Lower leg skin (tissue), 4 donors: Measurements from ENCODE around the gene TP73. TPM values are rescaled to one million over a fixed set of nuclear protein-coding genes. Genes with fewer than 3 reads are reported as not detected.

Source experiments
- DNase-seq, 2 donors: peaks; one replicate each; pipeline ENCODE4 v3.0.0-alpha.2; 2019; ENCODE audit warnings: low spot score in 2 of 2
- H3K4me3 ChIP-seq: fragments of 200-600 bp; sonication (generic); 2 replicates; pipeline ENCODE4 v1.5.1; 2017; ENCODE audit warnings: mild to moderate bottlenecking, low read depth; ENCODE audit not compliant: poor library complexity, severe bottlenecking
- POLR2A ChIP-seq, 2 donors: fragments of 450-650 bp; IDR thresholded peaks; one replicate each; pipeline ENCODE4 v1.6.1; 2016 to 2017; ENCODE audit warnings: antibody characterized with exemption in 2 of 2, mild to moderate bottlenecking in 1 of 2, moderate library complexity in 1 of 2
- WGBS, 2 donors: methylation state at CpG; one replicate each; pipeline ENCODE4 v1.1.5; 2018; 5-methylcytosine and 5-hydroxymethylcytosine counted together
- intact Hi-C: fragments of 100-400 bp; cut with DNase I; formaldehyde crosslinking; loops from one replicate; pipeline ENCODE4 v1.15.0; 2023; ENCODE audit warnings: low total_unique reads
- total RNA-seq, 4 donors: library from RNA; depleted of rRNA; stranded (reverse); fragments of >200 nt; gene quantifications; one replicate each; pipeline ENCODE4 v1.1.0, GENCODE V29; 2016
- TF ChIP-seq, protein P1 (sequence below), 3 donors: fragments of 450-650 bp; IDR thresholded peaks; one replicate each; pipeline ENCODE4 v1.5.1; 2016; ENCODE audit warnings: antibody characterized with exemption in 3 of 3, mild to moderate bottlenecking in 3 of 3, moderate library complexity in 2 of 3

The TP73 gene
- total RNA-seq, 4 donors from 2014 or later, result 5.8 to 23.6 (median 11.0) TPM

DNA sequence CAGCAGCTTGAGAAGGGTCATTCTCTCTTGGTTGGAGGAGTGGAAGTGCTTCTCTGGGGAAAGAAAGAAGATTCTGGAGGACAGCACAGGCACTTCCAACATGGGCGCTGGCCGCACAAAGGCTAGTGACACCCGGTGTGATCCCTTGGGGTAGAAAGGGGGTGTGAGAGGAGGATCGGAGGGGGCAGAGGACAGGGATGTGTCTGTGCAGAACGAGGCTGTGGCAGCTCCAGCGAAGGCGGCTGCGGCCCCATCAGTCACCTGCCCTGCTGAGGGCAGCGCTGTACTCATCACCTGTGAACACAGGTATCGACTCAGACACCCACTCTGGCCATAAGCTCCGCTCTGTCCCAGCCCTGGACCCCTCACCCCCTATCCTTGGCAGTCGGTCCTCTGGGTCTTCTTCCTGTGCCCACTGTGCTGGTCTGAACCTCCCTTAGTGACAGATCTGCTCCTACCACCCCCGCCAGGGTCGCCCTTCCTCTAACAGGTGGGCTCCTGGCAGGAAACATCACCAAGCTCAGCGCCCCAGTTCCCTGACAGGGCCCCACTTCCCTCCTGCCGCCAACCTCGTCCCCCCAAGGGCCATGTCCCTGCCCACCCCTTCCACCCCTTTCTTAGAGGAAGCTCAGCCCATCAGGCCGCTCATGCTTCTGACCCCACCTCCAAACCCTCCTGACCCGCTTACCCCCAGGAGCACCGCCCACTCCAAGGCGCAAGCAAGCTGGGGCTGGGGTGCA, 20.1 kb downstream of the TP73 start:
- intact Hi-C loops, result no loop called here
- 84 to 85% methylated on average over 21 of the region's 21 CpGs for WGBS, 2 donors
- no peak for TF ChIP-seq POLR2A (IDR thresholded peaks at IDR 0.05)
- TF ChIP-seq, protein P1, sequence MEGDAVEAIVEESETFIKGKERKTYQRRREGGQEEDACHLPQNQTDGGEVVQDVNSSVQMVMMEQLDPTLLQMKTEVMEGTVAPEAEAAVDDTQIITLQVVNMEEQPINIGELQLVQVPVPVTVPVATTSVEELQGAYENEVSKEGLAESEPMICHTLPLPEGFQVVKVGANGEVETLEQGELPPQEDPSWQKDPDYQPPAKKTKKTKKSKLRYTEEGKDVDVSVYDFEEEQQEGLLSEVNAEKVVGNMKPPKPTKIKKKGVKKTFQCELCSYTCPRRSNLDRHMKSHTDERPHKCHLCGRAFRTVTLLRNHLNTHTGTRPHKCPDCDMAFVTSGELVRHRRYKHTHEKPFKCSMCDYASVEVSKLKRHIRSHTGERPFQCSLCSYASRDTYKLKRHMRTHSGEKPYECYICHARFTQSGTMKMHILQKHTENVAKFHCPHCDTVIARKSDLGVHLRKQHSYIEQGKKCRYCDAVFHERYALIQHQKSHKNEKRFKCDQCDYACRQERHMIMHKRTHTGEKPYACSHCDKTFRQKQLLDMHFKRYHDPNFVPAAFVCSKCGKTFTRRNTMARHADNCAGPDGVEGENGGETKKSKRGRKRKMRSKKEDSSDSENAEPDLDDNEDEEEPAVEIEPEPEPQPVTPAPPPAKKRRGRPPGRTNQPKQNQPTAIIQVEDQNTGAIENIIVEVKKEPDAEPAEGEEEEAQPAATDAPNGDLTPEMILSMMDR (IDR thresholded peaks at IDR 0.05), result no peak
- H3K4me3 ChIP-seq, result no peak overlapping the region
- DNase-seq, result peak in 1 of 2 donors; percentile 79

DNA sequence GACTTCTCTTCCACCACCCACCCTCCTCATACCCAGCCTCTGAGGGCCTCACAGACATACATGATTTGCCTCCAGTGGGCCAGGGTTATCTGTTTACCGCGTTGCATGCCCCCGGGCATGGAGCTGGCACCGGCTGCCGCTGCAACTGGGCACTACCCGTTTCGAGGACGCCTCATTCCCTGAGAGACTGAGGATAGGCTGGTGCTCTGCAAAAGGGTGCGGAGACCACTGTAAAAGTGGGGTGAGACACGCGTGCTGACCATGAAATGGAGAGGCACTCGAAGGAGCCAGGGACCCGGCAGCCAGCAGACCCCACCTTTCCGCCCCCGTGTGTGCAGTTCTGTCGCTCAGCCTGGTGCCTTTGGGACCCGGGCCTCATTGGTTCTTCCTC, 20.6 kb downstream of the TP73 start:
- TF ChIP-seq, protein P1 (IDR thresholded peaks at IDR 0.05), result no peak
- TF ChIP-seq POLR2A (IDR thresholded peaks at IDR 0.05), result no peak
- intact Hi-C loops, result no loop called here
- no peak for DNase-seq
- 68% methylated on average over 17 of the region's 17 CpGs for WGBS, 2 donors
- no peak overlapping the region for H3K4me3 ChIP-seq

DNA sequence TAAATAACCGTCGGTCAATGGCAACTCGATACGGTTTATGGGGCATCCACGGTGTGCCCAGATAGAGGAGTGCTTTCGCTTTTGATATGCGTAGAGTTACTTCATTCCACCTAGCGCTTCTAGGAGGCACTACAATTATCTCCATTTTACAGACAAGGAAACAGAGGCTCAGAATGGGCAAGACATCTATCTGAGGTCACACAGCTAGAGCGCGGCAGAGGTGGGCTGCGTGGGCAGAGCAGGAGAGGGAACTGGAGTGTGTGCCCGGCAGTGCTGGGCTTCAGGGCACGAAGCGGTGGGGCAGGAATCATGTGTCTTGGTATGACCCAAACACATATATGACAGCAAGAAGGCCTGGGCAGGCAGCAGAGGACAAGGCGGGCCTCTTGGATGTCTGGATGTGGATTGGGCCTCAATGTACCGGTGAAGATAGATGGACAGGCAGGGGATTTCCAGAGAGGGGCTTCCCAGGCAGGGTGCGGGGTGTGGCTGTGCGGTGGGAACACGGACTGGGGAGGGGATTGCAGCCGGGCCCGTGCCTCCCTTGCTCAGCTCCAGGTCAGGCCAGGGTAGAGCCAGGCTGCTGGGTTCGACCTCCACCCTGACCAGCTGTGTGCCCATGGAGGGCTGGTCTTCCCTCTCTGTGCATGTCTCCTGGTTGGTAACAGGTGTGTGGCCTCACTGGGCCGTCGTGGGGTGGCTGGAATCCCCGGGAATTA, 21.2 kb downstream of the TP73 start:
- TF ChIP-seq, protein P1 (IDR thresholded peaks at IDR 0.05), result no peak
- TF ChIP-seq POLR2A (IDR thresholded peaks at IDR 0.05), result no peak
- 84 to 87% methylated on average over 25 of the region's 25 CpGs for WGBS, 2 donors
- intact Hi-C loops, result no loop called here
- H3K4me3 ChIP-seq, result no peak overlapping the region
- DNase-seq, result no peak

DNA sequence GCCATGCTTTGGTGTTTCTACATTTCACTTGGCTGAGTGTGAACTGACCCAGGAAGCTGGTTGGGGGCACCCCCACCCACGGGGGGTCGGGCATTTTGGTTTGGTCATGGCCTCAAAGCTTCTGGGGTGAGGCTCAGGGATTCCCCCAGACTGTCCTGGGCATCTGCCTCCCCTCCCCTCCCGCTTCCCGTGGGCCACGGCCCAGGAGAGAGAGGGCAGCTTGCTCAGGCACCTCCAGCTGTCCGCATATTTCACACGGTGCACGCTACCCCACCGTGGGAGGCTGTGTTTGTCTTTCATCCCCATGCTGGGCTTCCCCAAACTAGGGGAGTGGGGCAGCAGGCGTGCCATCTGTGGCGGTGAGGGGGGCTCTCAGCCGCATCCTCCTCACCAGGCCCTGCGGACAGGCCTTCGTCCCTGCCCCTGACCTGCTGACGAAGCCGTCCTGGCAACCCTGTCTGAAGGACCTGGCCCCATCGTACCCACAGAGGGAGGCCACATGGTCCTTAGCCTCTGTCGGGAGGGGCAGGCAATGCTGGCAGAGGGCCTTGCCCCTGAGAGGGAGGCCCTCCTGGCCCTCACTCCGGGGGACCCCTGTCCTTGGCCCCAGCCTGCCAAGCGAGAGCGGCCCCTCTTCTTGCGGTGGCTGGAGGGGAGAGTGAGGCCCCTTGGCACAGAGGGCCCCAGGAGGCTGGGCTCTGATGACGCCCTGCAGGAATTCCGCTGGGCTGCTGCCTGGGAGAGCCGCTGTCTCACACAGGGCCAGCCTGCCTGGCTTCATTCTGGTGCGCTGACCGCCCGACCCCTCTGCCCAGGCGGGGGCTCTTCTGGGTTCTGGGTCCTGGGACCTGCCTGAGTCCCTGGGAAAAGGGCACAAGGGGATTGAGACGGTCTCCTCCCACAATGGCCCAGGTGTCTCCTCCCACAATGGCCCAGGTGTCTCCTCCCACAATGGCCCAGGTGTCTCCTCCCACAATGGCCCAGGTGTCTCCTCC, 22.1 kb downstream of the TP73 start:
- no peak for TF ChIP-seq POLR2A (IDR thresholded peaks at IDR 0.05)
- TF ChIP-seq, protein P1 (IDR thresholded peaks at IDR 0.05), result no peak
- no peak overlapping the region for H3K4me3 ChIP-seq
- 58 to 62% methylated on average over 26 to 30 of the region's 30 CpGs for WGBS, 2 donors
- DNase-seq, result no peak
- intact Hi-C loops, result no loop called here

DNA sequence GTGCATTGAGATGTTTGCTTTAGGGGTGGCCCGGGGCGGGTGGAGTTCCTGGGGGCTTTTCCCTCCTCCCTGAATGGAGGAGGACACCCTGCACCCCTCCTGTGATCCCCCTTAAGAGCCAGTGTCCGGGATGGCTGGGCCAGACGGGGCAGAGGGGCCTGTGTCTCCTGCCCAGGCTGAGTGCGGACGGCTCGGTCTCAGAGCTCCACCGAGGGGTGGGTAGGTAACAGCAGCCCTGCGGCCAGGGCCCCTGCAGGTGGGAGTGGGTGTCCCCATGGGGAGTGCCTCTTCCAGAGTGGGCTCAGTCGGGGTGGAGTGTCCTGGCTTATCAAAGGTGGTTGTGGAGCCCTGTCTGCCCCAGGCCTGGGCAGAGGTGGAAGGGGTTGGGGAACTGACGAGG, 23.1 kb downstream of the TP73 start:
- intact Hi-C loops, result no loop called here
- no peak for DNase-seq
- TF ChIP-seq, protein P1 (IDR thresholded peaks at IDR 0.05), result no peak
- no peak for TF ChIP-seq POLR2A (IDR thresholded peaks at IDR 0.05)
- WGBS, 2 donors, result 76 to 81% methylated on average over 8 to 11 of the region's 11 CpGs
- H3K4me3 ChIP-seq, result no peak overlapping the region
